ENCODE measurements around the gene KDM4B.

Gene KDM4B

DNA sequence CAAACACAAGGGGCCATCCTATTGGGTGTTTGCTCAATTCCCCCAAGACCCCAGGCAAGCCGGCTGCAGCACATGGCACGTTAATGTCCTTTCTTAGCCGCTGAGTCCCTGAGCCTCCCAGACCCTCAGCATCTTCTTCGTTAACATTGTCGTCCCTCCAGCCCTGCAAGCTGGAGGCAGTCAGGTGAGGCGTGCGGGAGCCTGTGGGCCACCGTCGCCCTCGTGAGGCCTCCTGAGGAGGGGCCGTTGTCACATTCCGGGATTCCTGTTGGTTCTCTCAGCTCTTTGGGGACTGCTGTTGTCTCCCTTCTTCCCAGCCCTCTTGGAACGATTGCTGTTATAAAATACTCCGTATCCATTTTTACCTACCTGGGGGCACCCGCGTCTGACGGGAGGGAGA, 140.6 kb downstream of the KDM4B start:
- no peak for DNase-seq (ENCODE audit: low read depth in 2 of 2)
- no peak overlapping the region for H3K4me3 ChIP-seq (replicated peaks in 1 of 2; ENCODE audit: low read depth in 2 of 2, low read length in 2 of 2)
- no peak for TF ChIP-seq CTCF (IDR thresholded peaks at IDR 0.05; ENCODE audit: low read depth, low read length)

DNA sequence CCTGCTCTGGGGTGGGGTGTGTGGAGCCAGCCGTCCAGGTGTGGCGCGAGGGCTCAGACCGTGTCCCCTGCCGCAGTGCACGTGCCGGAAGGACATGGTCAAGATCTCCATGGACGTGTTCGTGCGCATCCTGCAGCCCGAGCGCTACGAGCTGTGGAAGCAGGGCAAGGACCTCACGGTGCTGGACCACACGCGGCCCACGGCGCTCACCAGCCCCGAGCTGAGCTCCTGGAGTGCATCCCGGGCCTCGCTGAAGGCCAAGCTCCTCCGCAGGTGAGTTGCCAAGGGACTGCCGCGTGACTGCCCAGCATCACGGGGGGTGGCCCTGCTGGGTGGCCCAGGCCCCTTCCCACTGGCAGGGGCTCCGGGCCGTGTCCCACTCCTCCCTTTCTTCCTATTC, 141.6 kb downstream of the KDM4B start:
- no peak for DNase-seq (ENCODE audit: low read depth in 2 of 2)
- TF ChIP-seq CTCF (IDR thresholded peaks at IDR 0.05; ENCODE audit: low read depth, low read length), result no peak
- H3K4me3 ChIP-seq (replicated peaks in 1 of 2; ENCODE audit: low read depth in 2 of 2, low read length in 2 of 2), result no peak overlapping the region

GRCh38 chr19:5111051-5111450, 142.1 kb downstream of the KDM4B start:
- no peak for DNase-seq (ENCODE audit: low read depth in 2 of 2)
- no peak overlapping the region for H3K4me3 ChIP-seq (replicated peaks in 1 of 2; ENCODE audit: low read depth in 2 of 2, low read length in 2 of 2)
- no peak for TF ChIP-seq CTCF (IDR thresholded peaks at IDR 0.05; ENCODE audit: low read depth, low read length)

- no peak overlapping the region for H3K4me3 ChIP-seq (replicated peaks in 1 of 2; ENCODE audit: low read depth in 2 of 2, low read length in 2 of 2)
- TF ChIP-seq CTCF (IDR thresholded peaks at IDR 0.05; ENCODE audit: low read depth, low read length), result no peak
- DNase-seq (ENCODE audit: low read depth in 2 of 2), result no peak
Observed at GRCh38 chr19:5112175-5112574, 143.3 kb downstream of the KDM4B start.

GRCh38 chr19:5112681-5113575, 144.0 kb downstream of the KDM4B start:
- H3K4me3 ChIP-seq (replicated peaks in 1 of 2; ENCODE audit: low read depth in 2 of 2, low read length in 2 of 2), result no peak overlapping the region
- no peak for TF ChIP-seq CTCF (IDR thresholded peaks at IDR 0.05; ENCODE audit: low read depth, low read length)
- DNase-seq (ENCODE audit: low read depth in 2 of 2), result peak in 1 of 2 donors; percentile 16

DNA sequence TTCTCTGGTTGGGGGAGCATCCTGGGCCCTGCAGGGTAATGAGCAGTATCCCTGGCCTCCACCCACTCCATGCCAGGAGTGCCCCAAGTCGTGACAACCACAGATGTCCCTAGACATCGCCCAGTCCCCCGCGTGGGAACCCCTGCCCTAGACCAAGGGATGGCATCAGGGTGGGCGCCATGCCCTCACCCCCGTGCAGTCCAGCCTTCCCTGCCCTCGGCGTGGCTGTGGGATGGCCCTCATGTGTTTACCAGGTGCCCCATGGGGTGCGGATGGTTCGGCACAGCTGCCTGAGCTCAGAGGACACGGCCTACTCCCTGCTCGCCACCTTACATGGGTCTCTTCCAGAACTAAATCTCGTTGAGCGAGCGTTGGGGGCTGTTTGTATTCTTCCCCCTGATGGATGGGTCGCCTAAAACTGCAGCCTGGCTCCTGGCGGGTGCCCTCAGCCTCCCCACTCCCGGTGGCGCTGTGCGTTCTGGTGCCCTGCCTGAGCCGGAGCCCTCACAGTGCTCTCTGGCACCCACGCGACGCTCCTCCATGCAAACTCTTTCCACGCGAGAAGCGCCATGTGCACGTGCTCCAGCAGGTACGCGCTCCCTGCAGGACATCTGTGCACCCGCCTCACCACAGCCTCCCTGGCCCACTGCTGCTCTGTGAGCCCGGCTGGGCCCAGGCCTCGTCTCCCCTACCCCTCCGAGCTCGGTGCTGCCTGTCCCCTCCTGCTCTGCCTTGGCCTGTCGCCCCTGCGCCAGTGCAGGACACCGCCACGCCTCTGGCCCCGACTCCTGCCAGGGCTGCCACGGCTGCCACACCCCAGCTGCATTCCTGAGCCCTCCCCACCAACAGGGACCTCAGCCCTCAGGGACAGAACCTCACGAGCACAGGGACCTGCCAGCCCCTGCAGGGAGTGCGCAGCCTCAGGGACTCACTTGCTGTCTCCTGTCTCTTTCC, 145.0 kb downstream of the KDM4B start:
- no peak overlapping the region for H3K4me3 ChIP-seq (replicated peaks in 1 of 2; ENCODE audit: low read depth in 2 of 2, low read length in 2 of 2)
- no peak for TF ChIP-seq CTCF (IDR thresholded peaks at IDR 0.05; ENCODE audit: low read depth, low read length)
- no peak for DNase-seq (ENCODE audit: low read depth in 2 of 2)

All from cardiac fibroblast (primary cell).